NCI-H1930 (cell line): ENCODE results near the gene SPP1.
"Not testable (repeated sequence)": the region's sequence is repeated elsewhere in the genome, so short reads cannot be mapped to it uniquely, and the experiment has no call there.

Source experiments
- DNase-seq, 2 experiments: peaks; one replicate each; lab custom pipeline; 2025; lab: John Stamatoyannopoulos, UW

The SPP1 gene

DNA sequence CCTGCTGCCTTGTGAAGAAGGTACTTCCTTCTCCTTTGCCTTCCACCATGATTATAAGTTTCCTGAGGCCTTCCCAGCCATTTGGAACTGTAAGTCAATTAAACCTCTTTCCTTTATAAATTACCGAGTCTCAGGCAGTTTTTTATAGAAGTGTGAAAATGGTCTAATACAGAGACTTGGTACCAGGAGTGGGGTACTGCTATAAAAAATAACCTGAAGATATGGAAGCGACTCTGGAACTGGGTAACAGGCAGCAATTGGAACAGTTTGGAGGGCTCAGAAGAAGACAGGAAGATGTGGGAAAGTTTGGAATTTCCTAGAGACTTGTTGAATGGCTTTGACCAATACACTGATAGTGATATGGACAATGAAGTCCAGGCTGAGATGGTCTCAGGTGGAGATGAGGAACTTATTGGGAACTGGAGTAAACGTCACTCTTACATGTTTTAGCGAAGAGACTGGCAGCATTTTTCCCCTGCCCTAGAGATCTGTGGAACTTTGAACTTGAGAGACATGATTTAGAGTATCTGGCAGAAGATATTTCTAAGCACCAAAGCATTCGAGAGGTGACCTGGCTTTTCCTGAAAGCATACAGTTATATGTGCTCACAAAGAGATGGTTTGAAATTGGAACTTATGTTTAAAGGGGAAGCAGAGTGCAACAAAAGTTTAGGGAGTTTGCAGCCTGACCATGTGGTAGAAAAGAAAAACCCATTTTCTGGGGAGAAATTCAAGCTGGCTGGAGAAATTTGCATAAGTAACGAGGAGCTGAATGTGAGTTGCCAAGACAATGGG, 50.6 kb downstream of the SPP1 start:
- not testable (repeated sequence) for DNase-seq

GRCh38 chr4:88027611-88028608, 52.4 kb downstream of the SPP1 start:
- no peak for DNase-seq

DNA sequence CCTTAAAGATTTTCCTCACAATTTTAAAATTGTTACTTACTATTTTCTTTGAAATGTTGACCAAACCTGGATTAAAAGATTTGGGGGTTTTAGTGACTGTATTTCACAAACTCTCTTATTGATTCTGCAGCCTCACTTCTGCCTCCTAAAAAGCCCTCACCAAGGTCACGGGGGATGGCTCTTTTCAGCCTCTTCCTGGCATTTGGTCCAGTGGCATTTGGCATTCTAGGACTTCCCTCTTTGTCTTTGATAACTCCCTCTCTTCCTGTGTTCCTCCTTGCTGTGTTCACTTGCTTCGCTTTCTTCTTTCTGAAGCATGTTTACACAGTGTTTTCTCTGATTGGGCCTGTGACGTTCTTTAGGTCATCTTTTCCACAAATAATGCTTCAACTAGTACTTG, 53.4 kb downstream of the SPP1 start:
- no peak for DNase-seq

- no peak for DNase-seq
These were observed 54.0 kb downstream of the SPP1 start for GRCh38 chr4:88029556-88029955.

DNA sequence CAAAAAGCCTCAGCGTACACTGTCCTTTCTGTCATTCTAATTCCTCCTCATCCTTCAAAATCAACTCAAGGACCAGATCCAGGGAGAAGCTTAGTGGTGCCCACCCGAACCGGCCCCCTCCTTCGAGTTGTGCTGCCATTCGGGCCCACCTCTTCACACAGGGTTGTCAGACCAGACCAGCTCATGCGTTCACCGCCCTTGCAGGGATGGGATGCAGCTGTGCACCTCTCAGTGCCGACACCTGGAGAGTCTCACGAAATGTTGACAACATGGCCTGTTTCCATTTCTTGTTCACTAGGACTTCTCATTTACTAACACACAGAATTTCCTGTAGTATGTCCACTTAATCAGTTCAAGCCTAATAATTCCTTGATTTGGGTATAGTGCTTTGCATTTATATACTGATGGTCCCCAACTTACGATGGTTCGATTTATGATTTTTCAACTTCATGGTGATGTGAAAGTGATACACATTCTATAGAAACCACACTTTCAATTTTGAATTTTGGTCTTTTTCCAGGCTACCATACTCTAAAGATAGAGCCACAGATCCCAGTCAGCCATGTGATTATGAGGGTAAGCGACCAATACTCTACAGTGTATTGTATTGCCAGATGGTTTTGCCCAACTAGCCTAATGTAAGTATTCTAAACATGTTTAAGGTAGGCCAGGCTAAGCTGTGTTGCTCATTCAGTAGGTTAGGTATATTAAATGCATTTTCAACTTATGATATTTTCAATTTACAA, 55.2 kb downstream of the SPP1 start:
- no peak for DNase-seq
